Mesenteric fat pad (tissue), 1 donor: ENCODE results near the gene TBC1D17. TPM values are rescaled to one million over a fixed set of nuclear protein-coding genes. Genes with fewer than 3 reads are reported as not detected.

Experiments used
- DNase-seq: peaks from one replicate; pipeline ENCODE4 v3.0.0-alpha.2; 2020; ENCODE audit warnings: low spot score
- total RNA-seq: library from RNA; stranded (reverse); fragmentation: NEBNext Ultra II Directional; extraction: Animal tissue kit (Norgen Biotek cat#: 25700); gene quantifications from one replicate; pipeline ENCODE4 v1.2.1, GENCODE V29; 2021
- donor health status: DM: yes; HTN: yes; CAD: no.

Gene TBC1D17
- total RNA-seq, 1 donor from 2014 or later: 39.9 TPM

DNA sequence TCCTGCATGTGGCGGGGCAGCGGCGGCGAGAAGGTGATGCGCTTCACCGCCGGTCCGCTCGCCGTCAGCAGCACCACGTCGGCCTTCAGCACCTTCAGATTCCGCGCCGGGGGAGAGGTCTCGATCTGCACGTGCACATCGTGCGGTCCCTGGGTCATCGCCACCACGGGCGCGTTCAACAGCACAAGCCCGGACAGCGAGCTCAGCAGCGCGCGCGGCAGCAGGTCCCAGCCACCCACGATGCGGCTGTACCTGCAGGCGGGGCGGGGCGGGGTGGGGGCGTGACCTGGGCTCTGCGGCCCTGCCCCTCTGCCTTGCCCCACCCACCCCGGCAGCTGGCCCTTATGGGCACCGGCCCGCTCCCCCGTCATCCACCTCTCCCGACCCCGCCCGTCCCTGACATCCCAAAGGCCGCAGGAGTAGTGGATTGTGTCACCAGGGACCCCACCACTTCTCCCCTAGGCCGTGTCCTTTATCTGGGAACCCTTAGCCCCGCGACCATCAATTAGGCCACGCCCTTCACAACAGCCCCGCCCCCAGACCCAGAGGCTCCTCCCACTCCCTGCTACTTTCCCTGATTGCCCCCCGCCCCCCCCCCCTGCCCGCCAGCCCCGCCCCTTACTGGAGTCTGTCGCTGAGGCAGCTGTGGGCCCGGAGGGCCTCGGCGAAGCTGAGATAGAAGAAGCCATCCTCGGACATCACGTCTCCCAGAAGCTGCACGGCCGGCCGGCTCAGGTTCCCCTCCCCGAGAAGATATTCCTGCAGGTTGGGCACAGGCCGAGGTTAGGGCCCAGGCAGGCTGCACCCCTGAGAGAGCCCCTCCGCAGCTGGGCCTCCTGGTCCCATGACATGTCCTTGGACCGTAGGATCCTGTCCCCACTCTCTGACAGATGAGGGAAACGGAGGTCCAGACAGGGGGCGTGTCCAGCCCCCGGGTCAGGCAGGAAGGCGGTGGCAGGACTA, 13.1 kb downstream of the TBC1D17 start:
- DNase-seq: no peak

DNA sequence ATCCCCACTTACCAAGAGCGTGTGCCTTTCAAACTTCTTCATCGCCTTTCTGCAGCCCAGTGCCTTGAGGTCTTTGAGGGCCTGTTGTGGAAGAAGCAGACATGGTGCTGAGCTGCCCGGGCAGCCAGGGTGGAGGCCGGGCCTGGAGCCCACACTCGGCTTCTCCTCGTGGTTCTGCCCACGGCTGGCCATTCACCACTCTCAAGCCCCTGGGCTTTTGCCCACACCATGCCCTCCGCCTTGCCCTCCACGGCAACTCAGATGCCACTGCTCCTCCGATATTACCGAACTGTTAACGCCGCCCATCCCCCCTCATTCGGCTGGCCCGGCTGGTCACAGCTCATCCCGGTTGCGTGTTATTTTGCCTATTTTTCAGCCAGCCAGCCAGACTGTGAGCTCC, 13.9 kb downstream of the TBC1D17 start:
- no peak for DNase-seq

DNA sequence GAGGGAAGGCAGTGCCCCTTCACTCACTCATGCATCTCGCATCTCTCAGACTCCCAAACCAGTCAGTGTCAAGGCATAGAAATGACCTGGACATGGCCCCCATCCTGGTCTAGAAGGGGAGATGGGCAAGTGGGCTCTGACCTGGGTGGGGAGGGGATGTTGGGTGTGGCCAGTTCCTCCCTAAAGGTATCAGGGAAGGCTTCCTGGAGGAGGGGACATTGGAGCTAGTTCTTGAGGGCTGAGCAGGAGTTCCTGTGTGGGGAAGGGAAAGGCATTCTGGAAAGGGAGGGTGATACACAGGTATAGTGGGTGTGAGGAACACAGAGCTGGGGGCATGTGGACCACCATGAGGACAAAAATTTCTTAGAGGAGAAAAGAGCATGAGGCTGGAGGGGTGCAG, 15.2 kb downstream of the TBC1D17 start:
- DNase-seq: no peak

DNA sequence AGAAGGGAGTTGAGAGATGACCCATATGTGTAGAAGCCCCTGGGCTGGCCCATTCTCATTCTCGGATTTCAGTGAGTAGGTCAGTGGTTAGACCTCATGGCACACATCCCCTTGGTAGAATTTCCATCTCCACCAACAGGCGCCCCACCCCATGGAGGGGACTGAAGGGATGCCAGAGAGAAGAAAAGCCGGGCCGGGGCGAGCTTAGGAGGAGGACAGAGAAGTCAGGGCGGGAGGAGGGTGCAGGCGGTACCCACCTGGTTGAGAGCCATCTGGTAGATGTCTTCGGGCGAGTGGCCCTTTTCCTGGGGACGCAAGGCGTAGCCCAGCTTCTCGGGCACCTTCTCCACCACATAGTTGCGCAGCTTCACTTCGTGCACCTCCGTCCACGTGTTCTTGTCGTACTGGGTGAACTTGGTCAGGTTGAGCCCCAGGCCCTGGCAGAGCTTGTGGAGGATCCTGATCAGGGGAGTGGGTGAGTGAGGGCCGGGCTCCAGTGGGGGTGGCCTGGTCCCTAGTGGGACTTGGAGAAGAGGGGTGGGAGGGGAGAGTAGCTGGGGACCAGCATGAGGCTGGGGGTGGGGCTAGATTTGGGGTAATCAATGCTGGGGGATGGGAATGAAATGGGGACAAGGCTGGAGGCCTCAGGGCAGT, 16.6 kb downstream of the TBC1D17 start:
- DNase-seq: no peak

DNA sequence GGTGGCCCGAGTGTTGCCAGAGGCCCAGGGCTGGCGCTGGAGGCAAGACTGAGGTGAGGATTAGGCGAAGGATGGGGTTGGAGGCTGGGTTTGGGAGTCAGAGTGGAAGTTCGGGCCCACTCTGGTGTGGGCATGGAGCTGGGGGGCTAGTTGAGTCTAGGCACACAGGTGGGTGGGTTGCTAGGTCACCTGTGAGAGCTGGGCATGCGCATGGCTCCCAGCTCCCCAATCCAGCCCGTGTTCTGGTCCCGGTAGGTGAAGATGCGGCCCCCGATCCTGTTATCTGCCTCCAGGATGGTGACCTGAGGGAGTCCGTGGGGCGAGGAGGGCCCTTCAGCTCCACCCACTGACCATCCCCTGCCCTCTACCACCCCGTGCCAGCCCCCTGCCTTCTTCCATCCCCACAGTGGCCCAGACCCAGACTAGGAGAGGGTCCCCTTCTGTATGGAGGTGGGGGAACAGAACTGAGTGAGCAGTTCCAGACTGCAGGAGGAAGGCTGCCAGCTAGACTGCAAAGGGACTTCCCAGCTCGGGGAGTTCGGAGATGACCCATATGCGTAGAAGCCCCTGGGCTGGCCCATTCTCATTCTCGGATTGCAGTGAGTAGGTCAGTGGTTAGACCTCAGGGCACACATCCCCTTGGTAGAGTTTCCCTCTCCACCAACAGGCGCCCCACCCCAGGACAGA, 17.5 kb downstream of the TBC1D17 start:
- DNase-seq: no peak

DNA sequence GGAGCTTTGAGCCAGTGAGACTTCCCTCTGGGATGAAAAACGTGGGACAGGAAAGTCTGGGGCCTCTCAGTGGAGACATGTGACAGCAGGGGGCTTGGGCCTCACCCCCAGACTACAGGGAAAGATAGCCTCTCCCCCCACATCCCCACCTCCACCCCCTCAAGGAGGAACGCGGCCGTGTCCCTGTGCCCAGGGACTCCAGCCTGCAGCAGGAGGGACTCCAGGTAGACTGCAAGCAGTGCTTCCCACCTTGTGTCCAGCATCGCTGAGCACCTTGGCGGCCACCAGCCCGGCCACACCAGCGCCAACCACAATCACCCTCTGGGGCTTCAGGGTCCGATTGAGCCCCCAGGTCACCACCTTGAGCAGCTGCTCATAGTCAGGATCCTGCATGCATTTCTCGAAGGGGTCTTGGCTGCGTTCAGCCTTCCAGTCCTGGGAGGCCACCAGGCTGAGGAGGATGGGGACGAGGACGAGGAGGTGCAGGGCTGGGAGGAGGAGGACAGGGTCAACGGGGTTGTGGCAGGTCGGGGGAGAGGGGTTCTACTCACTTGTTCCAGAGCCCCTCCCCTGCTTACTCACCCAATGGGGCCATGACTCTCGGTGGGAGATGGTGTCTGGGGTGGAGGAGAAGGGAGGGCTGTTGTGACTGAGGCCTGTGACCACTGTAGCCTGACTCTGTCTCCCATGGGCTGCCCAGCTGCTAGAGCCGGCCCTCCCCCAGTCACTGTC, 18.2 kb downstream of the TBC1D17 start:
- DNase-seq: no peak

DNA sequence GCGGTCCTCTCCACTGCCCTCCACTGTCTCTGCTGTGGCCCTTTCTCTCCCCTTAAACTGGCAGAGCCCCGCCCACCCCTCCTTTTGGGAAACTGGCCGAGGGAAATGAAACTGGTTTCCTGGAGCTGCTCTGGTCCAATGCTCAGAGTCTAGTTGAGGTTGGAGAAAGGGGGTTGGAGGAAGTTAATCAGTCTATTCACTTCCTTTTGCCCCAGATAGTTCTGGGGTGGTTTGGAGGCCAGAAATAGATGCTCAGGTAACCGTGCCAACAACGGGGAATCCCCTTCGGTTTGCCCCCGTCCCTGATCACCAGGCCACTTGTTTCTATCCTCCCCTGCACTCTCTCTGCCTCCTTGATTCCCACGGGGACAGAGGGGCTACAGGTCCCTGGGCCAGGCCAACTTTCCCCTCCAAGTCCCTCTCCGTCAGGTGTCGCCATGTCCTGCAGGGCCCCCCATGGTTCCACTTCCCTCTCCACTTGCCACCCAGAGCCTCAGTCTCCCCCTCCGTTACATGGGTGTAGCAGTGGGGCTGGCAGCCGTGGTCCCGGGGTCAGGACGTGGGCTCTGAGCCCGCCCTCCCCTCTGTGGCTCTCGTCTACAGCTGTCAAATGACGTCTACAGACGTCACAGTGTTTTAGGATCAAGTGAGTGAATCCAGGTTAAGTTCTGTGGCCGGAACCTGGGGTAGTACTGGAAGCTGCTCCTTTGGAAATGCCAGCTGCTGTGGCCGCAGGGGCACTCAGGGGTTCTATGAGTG, 19.5 kb downstream of the TBC1D17 start, which contains the start of gene IL4I1:
IL4I1 (minus strand) TSS at position 25 of the 759 bp plus-strand sequence. CDS start 727 bp downstream, outside the sequence.
- no peak for DNase-seq

DNA sequence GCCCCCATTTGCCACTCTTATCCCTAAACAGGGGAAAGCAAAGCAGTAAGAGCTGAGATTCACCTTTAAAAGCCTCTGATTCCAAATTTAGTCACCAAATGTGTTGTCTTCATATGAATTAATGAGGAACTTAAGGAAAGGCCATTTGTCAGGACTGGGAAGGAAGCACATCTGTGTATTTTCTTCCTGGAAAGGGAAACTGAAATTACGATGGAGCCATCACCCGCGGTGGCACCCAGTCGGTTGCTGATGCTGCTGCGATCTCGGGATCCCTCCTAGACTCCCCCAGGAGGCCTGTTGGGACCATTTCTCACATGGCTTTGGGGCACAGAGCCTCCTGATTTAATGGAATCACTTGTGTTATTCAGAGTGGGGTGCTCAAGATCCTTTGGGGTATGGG, 26.6 kb downstream of the TBC1D17 start:
- DNase-seq: no peak

DNA sequence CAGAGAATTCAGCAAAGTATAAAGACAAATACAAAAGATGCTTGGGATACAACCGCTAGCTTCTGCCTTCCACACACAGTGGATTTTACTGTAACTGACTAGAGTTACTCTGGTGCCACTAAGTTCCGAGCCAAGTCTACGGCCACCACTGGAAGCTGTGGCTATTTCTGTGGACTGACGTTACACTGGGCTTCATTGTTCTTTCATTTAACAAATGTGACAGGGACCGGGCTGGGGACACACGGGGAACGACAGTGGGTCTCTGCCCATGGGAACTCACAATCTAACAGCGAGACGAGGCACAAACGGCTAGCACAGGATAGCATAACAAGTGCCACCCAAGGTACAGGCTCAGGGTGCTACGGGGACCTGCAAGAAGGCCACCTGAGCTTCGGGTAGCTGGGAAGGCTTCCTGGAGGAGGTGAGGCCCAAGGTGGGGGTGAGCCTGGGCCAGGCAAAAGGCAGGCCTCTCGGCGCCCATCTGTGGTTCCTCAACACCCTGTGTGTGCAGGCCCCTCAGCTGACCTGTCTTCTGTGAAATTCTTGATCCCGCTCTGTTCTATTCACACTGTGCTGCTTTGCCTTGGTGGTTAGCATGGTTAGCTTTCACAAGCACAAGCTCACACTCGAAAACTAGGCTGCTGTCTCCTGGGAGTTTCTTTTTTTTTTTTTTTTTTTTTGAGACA, 29.5 kb downstream of the TBC1D17 start:
- no peak for DNase-seq

DNA sequence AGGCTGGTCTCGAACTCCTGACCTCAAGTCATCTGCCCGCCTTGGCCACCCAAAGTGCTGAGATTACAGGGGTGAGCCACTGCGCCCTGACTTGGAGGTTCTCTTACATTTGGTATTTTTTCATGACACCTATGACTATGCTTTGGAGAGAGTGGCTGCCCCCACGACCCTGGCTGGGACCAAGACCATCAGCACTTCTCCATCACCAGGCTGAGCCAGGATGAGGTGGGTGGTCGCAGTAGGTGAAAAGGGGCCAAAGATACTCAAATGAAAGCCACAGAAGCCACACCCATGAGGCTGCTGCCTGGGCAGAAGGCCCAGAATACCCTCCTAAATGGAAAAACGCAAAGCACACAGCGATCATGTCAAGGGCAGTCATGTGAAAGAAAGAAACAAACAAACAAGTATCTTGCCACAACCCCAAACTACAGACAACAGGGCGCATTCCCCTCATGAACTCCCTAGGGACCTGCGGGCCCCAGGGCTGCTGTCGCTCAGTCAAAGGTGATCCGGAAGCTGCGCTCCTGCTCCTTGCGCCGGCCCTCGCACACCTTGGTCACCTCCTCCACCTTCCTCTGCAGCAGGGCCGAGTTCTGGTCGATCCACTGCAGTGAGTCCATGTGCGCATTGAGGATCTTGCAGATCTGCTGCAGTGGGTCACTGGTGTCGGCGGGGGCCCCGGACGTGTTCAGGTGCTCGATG, 30.4 kb downstream of the TBC1D17 start:
- DNase-seq: no peak

DNA sequence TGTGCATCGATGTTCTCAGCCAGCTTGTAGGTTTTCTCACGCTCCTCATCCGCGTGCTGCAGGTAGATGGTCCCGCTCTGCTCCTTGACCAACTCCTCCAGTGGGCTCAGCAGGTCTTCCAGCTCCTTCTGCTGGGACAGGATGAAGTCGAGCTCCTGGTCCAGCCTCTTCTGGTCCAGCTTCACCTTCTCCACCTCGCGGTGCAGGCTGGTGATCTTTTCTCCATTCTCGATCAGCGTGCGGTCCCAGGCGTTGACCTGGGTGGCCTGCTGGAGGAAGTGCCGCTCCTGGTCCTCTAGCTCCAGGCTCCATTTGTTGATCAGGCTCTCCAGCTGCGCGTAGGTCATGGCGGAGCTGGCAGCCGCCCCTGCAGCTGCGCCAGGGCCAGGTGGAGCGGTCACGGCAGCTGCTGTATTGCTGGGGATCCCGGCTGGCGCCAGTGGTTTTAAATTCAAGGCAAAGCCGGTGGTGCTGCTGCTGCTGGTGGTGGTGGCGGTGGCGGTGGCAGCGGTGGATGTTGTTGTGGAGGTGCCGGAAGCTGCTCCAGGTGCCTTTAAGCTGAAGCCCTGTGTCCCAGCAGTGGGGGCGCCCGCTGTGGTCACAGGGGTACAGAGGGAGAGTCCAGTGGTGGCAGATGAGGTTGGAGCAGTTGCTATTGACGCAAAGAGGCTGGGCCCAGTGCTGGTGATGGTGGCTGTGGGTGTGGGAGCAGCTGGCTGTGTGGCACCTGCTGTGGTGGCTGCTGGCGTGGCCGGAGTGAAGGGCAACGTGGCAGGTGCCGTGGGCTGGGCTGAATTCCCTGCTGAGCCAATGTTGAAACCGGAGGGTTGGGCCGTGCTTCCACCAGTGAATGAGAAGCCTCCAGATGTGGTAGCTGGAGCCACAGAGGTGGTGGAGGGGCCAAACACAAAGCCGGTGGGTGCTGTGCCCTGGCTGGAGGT, 31.2 kb downstream of the TBC1D17 start:
- DNase-seq: no peak

DNA sequence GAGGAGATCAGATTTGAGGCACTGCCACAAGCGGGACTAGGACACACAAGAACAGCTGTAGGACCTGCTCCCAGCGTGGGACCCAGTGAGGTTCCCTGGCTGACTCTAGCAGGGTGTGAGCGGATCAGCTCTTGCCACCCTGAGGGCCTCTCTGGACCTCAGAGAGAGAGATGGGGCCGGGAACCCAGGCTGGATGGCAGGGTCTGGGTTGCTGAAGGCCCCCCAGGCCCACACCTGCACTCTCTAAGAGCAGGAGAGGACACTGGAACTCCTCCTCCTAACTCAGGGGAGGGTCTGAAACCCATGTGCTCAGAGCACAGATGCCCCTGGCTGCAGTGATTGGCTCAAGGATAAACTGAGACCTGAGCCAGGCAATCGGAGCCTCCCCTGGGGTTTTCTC, 32.7 kb downstream of the TBC1D17 start:
- no peak for DNase-seq

DNA sequence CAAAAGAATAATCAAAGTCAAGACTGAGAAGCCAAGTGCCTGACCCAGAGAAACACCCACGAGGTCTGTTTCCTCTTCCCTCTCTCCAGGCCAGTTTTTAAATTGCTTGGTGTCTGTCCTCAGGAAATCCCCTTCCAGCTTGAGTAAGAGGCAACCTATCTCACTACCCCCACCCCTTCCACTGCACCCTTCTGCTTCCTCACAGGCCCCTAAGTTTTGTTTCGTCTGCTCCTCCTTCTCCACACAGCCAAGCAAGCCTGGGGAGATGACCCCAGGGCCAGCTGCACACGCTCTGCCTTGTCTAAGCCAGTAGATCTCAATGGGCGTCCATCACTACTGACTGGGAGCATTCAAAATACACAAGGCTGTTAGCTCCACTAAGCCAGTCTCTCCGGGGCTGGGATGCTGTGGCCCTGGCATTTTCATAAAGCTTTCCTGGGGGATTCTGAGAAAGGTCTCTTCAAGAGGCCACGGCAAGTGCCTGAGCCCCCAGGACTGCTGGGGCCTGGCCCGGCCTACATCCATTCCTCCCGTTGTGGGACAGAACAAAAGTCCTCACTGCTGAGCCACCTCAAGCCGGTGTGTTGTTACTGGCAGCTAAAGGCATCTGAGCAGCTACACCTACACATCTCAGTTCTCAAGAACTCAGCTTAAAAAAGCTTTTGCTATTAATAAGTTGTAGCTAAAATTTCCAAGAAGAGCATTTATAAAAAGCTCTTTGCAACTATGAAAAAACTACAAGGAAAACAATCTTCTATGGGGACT, 34.1 kb downstream of the TBC1D17 start:
- no peak for DNase-seq

DNA sequence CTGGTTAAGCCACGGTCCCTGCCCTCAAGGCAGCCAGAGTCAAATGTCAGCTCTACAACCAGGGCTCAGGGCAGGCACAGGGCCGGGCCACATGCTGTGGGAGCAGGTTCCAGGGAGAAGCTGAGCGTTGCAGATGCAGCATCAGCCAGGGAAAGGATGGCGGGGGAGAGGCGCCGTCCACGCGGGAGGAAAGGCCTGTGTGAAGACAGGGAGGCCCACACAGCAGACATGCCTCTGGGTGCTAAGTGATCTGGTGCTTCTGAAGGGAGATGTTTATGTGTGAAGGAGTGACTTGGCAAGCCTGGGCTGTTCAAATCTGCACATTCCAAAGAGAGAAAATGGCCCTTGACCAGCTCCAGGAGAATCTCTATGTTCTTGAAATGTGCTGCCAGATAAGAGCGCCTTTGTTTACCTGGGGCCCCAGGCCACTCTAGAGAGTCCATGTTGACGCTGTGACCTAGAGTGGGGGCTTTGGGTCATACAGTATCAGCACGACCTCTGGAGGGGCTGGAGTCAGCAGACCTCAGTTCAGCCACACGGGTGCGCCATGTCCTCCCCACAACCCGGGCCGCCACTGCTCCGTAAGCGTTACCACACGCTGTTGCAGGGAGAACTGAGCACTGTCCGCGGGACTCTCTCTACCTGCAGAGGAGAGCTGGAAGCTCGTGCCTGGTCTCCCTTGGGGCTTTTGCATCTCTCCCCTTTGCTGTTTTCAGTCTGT, 35.6 kb downstream of the TBC1D17 start:
- no peak for DNase-seq

DNA sequence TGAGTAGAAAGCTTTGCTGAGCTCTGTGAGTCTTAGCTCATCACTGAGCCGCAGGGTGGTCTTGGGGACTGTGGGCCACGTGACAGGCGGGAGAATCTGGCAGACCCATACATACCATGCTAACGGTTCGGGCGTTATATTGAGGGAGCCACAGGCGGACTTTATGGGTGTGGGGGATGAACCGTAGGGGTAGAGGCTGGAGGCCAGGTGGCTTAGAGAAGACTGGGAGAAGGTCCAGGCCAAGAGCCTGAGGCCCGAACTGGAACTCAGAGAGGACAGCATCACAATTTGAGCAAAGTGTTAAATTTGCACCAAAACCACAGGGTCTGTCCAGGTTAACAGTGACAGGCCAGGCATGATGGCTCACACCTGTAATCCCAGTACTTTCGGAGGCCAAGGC, 36.2 kb downstream of the TBC1D17 start:
- no peak for DNase-seq

DNA sequence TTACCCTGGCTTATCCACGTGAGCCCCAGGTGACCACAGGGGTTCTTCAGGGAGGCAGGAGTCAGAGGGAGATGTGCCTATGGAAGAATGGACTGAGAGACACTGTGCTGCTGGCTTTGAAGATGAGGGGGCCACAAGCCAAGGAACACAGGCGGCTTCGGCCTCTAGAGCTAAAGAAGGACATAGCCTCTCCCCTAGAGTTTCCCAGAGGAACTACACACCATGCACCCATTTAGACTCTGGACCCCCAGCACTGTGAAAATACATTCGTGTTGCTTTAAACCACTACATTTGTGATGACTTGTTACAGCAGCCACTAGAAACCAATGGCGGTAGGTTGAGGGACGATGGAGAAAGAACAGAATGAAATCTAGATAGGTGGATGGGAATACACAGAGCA, 37.8 kb downstream of the TBC1D17 start:
- no peak for DNase-seq
